NCI-H524 treated with DMSO at 0.1 percent for 48 hours (cell line): ENCODE data around the gene PLAC8L1.

Experiments
- DNase-seq: peaks from one replicate; lab custom pipeline; 2025; lab: John Stamatoyannopoulos, UW

PLAC8L1 gene

GRCh38 chr5:146042628-146043279 is 62.6 kb downstream of the PLAC8L1 start:
- DNase-seq: no peak

DNA sequence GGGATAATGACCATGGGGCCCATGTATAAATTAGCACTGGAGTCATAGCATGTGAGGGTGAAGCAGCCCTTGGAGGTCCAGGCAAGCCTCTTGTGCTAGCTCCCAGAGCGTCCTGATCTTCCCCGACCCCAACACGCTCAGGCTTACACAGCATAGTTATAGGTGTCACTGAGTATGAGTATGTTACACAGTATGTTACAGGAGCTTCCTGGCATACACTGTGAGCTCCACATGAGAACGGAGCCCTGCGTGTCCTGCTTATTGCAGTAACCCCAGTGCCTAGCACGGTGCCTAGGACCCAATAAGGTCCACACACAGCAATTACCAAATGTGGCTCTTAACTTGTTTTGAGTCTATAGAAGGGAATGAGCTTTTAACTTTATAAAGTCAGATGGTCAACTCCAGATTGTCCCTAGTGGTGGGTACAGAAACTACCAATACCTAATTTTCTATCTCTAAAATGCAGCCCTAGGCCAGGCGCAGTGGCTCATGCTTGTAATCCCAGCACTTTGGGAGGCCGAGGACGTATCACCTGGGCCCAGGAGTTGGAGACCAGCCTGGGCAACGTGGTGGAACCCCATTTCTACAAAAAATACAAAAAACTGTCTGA is 64.1 kb downstream of the PLAC8L1 start:
- no peak for DNase-seq

- no peak for DNase-seq
Measured at GRCh38 chr5:146040527-146040926, 64.8 kb downstream of the PLAC8L1 start.

DNA sequence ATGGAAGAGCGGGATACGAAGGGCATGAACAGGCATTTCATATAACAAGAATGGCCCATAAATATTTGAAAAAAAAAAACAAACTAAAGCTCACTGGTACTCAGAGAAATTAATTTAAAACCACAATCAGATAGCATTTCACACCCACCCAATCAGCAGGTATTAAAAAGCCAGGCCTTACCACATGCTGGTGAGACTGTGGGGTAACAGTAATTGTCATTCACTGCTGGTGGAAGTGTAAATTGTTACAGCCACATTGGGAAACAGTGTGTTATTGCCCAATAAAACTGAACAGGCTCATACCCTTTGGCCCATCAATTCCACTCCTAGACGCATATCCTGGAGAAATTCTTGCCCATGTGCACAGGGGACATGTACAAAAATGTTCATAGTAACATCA is 66.0 kb downstream of the PLAC8L1 start:
- no peak for DNase-seq

- DNase-seq: no peak
Measured at GRCh38 chr5:146034605-146035004, 70.8 kb downstream of the PLAC8L1 start.
